Measurements from ENCODE around the gene BCAR3. TPM values are rescaled to one million over a fixed set of nuclear protein-coding genes. Genes with fewer than 3 reads are reported as not detected.

Gene BCAR3
- total and polyA plus RNA-seq, 2 of the 4 experiments (the other 2 are of a cell fraction): 41.4 to 46.4 TPM

- H3K27ac ChIP-seq (ENCODE audit: insufficient read depth, low read length): no peak overlapping the region
- H2AK9ac ChIP-seq (replicated peaks; ENCODE audit: low read depth, low read length, poor library complexity): no peak overlapping the region
- H3K56ac ChIP-seq (ENCODE audit: extremely low read depth, insufficient read depth, low read length): no peak overlapping the region
- no peak overlapping the region for H4K5ac ChIP-seq (ENCODE audit: low read depth, low read length)
- H4K8ac ChIP-seq (ENCODE audit: low read depth in 2 of 2, low read length in 2 of 2): peak overlapping the region in 1 of 2 experiments; percentile 57; a peak in 1 of 4 replicates
- no peak overlapping the region for H3K18ac ChIP-seq (ENCODE audit: low read depth, low read length)
- ChIA-PET CTCF (interaction anchor here (1.3 kb wide), 1 partner anchor 188 kb away, joined by 4 read pairs; no protein-coding TSS in a partner anchor), POLR2A (ENCODE audit: unreplicated experiment) (no interaction called here)
- H3K9me1 ChIP-seq (ENCODE audit: insufficient read depth, low read length): peaks cover 39% of the 10 kb centered on the region
- peaks cover 77% of the 10 kb centered on the region for H4K20me1 ChIP-seq (ENCODE audit: insufficient read depth, low read length)
- peak overlapping the region; percentile 6; the same call in 1 of the 2 replicates for H3K4me2 ChIP-seq (ENCODE audit: low read depth, low read length)
- peak overlapping the region; percentile 1 for H2BK5ac ChIP-seq (ENCODE audit: low read depth, low read length, poor library complexity, severe bottlenecking)
- H3K27me3 ChIP-seq (ENCODE audit: control insufficient read depth, insufficient read depth, low read length): no peaks in the 10 kb centered on the region
- peaks cover 30 to 83% of the 10 kb centered on the region in 2 experiments for H3K79me1 ChIP-seq (ENCODE audit: low read depth in 1 of 2, low read length in 2 of 2)
- H4K91ac ChIP-seq (ENCODE audit: insufficient read depth, low read depth, low read length): no peak overlapping the region
- H3K9me3 ChIP-seq (ENCODE audit: control insufficient read depth, insufficient read depth, low read length): no peaks in the 10 kb centered on the region
- dilution Hi-C loops (cut with HindIII; ENCODE audit: low sequenced_read_pairs, unreplicated experiment) (no loop called here), intact Hi-C loops (cut with micrococcal nuclease) (no loop called here), in situ Hi-C loops (cut with MboI; ENCODE audit: low sequenced_read_pairs) (loop anchor here (10.0 kb wide), 1 partner anchor 181 kb away; the partner anchor contains the start of gene FNBP1L)
- no peak overlapping the region for H3K9ac ChIP-seq (ENCODE audit: low read depth, low read length)
- H2AFZ ChIP-seq (replicated peaks; ENCODE audit: low read length, poor library complexity): no peak overlapping the region
- H3K23ac ChIP-seq (ENCODE audit: low read depth, low read length): peak overlapping the region; percentile 45; the same call in 1 of the 2 replicates
- H3K36me3 ChIP-seq (ENCODE audit: control insufficient read depth, insufficient read depth, low read length): peaks cover 2% of the 10 kb centered on the region; the same call in 1 of the 2 replicates
- no peak overlapping the region for H2AK5ac ChIP-seq (ENCODE audit: low read depth, low read length)
- H3K4me3 ChIP-seq (ENCODE audit: insufficient read depth, low read depth, low read length): no peak overlapping the region
- peaks cover 24% of the 10 kb centered on the region for H3K4me1 ChIP-seq (ENCODE audit: control insufficient read depth, insufficient read depth, low read length)
- H2BK15ac ChIP-seq (ENCODE audit: low read depth, low read length): no peak overlapping the region
- ATAC-seq (ENCODE audit: low read depth) (peak; percentile 35), DNase-seq (peak; percentile 93)
- peak overlapping the region; percentile 54; the same call in 1 of the 2 replicates for H3K14ac ChIP-seq (replicated peaks; ENCODE audit: low read depth, low read length)
- H3K4ac ChIP-seq (ENCODE audit: low read depth, low read length): peak overlapping the region; percentile 38; the same call in 1 of the 2 replicates
- no TSS peak for BruUV-seq (replicated peaks)
- no CpG with 5 or more reads among the region's 3 CpGs for WGBS, 2 experiments (ENCODE audit: extremely low coverage in 2 of 2, insufficient read length in 1 of 2)
- no peak overlapping the region for H2BK20ac ChIP-seq (ENCODE audit: low read depth, low read length)
- no peak overlapping the region for H2BK120ac ChIP-seq (ENCODE audit: low read depth, low read length)
- no peak for TF ChIP-seq BHLHE40 (IDR thresholded peaks at IDR 0.05; ENCODE audit: low read depth, low read length)
- peak; percentile 75 for TF ChIP-seq RCOR1 (IDR thresholded peaks at IDR 0.05; ENCODE audit: insufficient replicate concordance, low read length)
- TF ChIP-seq RAD21 (IDR thresholded peaks at IDR 0.05; ENCODE audit: low read length): no peak
- no peak for TF ChIP-seq USF2 (IDR thresholded peaks at IDR 0.05; ENCODE audit: low read depth, low read length)
- TF ChIP-seq MAZ (IDR thresholded peaks at IDR 0.05; ENCODE audit: borderline replicate concordance, low read depth, low read length): no peak
- no peak for TF ChIP-seq FOS (IDR thresholded peaks at IDR 0.05; ENCODE audit: low read depth, low read length)
- 0 out of 2 replicates have a peak, but pooled peaks have one; percentile 3 for TF ChIP-seq SMC3 (IDR thresholded peaks at IDR 0.05; ENCODE audit: low read depth, low read length)
- no peak for TF ChIP-seq CHD1 (IDR thresholded peaks at IDR 0.05; ENCODE audit: low read depth, low read length)
- TF ChIP-seq RFX5 (IDR thresholded peaks at IDR 0.05; ENCODE audit: low read depth, low read length): no peak
- no peak for TF ChIP-seq ELK1 (IDR thresholded peaks at IDR 0.05; ENCODE audit: borderline replicate concordance, low read depth, low read length)
- TF ChIP-seq CTCF (conservative IDR thresholded peaks at IDR 0.05; ENCODE audit: low read depth, low read length): no peak
- TF ChIP-seq CEBPB (IDR thresholded peaks at IDR 0.05; ENCODE audit: low read depth, low read length): no peak
- TF ChIP-seq NFE2L2 (IDR thresholded peaks at IDR 0.05; ENCODE audit: low read depth, low read length): no peak
- TF ChIP-seq MAFK (IDR thresholded peaks at IDR 0.05; ENCODE audit: low read depth, low read length): no peak
Measured at GRCh38 chr1:93625582-93626327, 55.9 kb downstream of the BCAR3 start.

Measured in IMR-90 (cell line).